ENCODE measurements around the gene DCP1A.
"Not testable (repeated sequence)": the region's sequence is repeated elsewhere in the genome, so short reads cannot be mapped to it uniquely, and the experiment has no call there.

The DCP1A gene

GRCh38 chr3:53255423-53255774 lies 91.9 kb downstream of the DCP1A start:
- no peaks in the 10 kb centered on the region for H3K9me3 ChIP-seq (ENCODE audit: low read length)
- H3K27me3 ChIP-seq (ENCODE audit: insufficient read depth, low read length) = no peaks in the 10 kb centered on the region
- no peaks in the 10 kb centered on the region for H3F3A ChIP-seq (ENCODE audit: insufficient read depth, low read length)
- H3K9me2 ChIP-seq (ENCODE audit: low read depth, low read length) = no peaks in the 10 kb centered on the region
- no peaks in the 10 kb centered on the region for H4K20me1 ChIP-seq (ENCODE audit: insufficient read depth, low read length)
- H3K79me2 ChIP-seq (ENCODE audit: insufficient read depth, low read length) = peaks cover 50% of the 10 kb centered on the region
- H3K4me2 ChIP-seq (ENCODE audit: low read length) = peak overlapping the region; percentile 95
- TF ChIP-seq CTCF (IDR thresholded peaks at IDR 0.05; ENCODE audit: low read length) (no peak), EZH2 (IDR thresholded peaks at IDR 0.05; ENCODE audit: borderline replicate concordance, low read length) (no peak)
- peaks cover 48% of the 10 kb centered on the region for H3K4me1 ChIP-seq (ENCODE audit: insufficient read depth, low read length, severe bottlenecking)
- H3K9ac ChIP-seq (ENCODE audit: low read length) = peak overlapping the region; percentile 95
- H3K27ac ChIP-seq (ENCODE audit: low read depth, low read length, poor library complexity, severe bottlenecking) = peak overlapping the region; percentile 72
- peaks cover 24% of the 10 kb centered on the region; the same call in 1 of the 2 replicates for H3K36me3 ChIP-seq (ENCODE audit: insufficient read depth, low read length)
- peak overlapping the region; percentile 92 for H3K4me3 ChIP-seq (ENCODE audit: low read depth, low read length, poor library complexity, severe bottlenecking)
- H2AFZ ChIP-seq (ENCODE audit: low read length) = no peak overlapping the region

GRCh38 chr3:53254509-53255422 lies 92.6 kb downstream of the DCP1A start:
- Histone ChIP-seq H3K4me2 (ENCODE audit: low read length) (peak overlapping the region; percentile 95), H3K36me3 (ENCODE audit: insufficient read depth, low read length) (peaks cover 24% of the 10 kb centered on the region; the same call in 1 of the 2 replicates), H2AFZ (ENCODE audit: low read length) (no peak overlapping the region), H3K9me2 (ENCODE audit: low read depth, low read length) (no peaks in the 10 kb centered on the region), H3K4me1 (ENCODE audit: insufficient read depth, low read length, severe bottlenecking) (peaks cover 54% of the 10 kb centered on the region), H3F3A (ENCODE audit: insufficient read depth, low read length) (no peaks in the 10 kb centered on the region), H3K9me3 (ENCODE audit: low read length) (no peaks in the 10 kb centered on the region), H3K27me3 (ENCODE audit: insufficient read depth, low read length) (no peaks in the 10 kb centered on the region), H4K20me1 (ENCODE audit: insufficient read depth, low read length) (no peaks in the 10 kb centered on the region), H3K4me3 (ENCODE audit: low read depth, low read length, poor library complexity, severe bottlenecking) (peak overlapping the region; percentile 92), H3K9ac (ENCODE audit: low read length) (peak overlapping the region; percentile 95), H3K79me2 (ENCODE audit: insufficient read depth, low read length) (peaks cover 57% of the 10 kb centered on the region), H3K27ac (ENCODE audit: low read depth, low read length, poor library complexity, severe bottlenecking) (peak overlapping the region; percentile 72)
- TF ChIP-seq EZH2 (IDR thresholded peaks at IDR 0.05; ENCODE audit: borderline replicate concordance, low read length) (no peak), CTCF (IDR thresholded peaks at IDR 0.05; ENCODE audit: low read length) (no peak)

- no peaks in the 10 kb centered on the region for H4K20me1 ChIP-seq (ENCODE audit: insufficient read depth, low read length)
- no peaks in the 10 kb centered on the region for H3K27me3 ChIP-seq (ENCODE audit: insufficient read depth, low read length)
- H3K9ac ChIP-seq (ENCODE audit: low read length) = peak overlapping the region; percentile 95
- H3K36me3 ChIP-seq (ENCODE audit: insufficient read depth, low read length) = peaks cover 24% of the 10 kb centered on the region; the same call in 1 of the 2 replicates
- peak overlapping the region; percentile 92 for H3K4me3 ChIP-seq (ENCODE audit: low read depth, low read length, poor library complexity, severe bottlenecking)
- H2AFZ ChIP-seq (ENCODE audit: low read length) = no peak overlapping the region
- no peak for TF ChIP-seq CTCF (IDR thresholded peaks at IDR 0.05; ENCODE audit: low read length)
- TF ChIP-seq EZH2 (IDR thresholded peaks at IDR 0.05; ENCODE audit: borderline replicate concordance, low read length) = no peak
- no peaks in the 10 kb centered on the region for H3F3A ChIP-seq (ENCODE audit: insufficient read depth, low read length)
- H3K9me2 ChIP-seq (ENCODE audit: low read depth, low read length) = no peaks in the 10 kb centered on the region
- H3K9me3 ChIP-seq (ENCODE audit: low read length) = no peaks in the 10 kb centered on the region
- H3K4me2 ChIP-seq (ENCODE audit: low read length) = peak overlapping the region; percentile 95
- peaks cover 65% of the 10 kb centered on the region for H3K79me2 ChIP-seq (ENCODE audit: insufficient read depth, low read length)
- peak overlapping the region; percentile 72 for H3K27ac ChIP-seq (ENCODE audit: low read depth, low read length, poor library complexity, severe bottlenecking)
- H3K4me1 ChIP-seq (ENCODE audit: insufficient read depth, low read length, severe bottlenecking) = peaks cover 63% of the 10 kb centered on the region
Measured at GRCh38 chr3:53253707-53254508, 93.4 kb downstream of the DCP1A start.

GRCh38 chr3:53252947-53253322 lies 94.4 kb downstream of the DCP1A start:
- peak overlapping the region; percentile 45; the same call in 1 of the 2 replicates for H3K9ac ChIP-seq (ENCODE audit: low read length)
- H3K4me2 ChIP-seq (ENCODE audit: low read length) = peak overlapping the region; percentile 95
- peaks cover 31% of the 10 kb centered on the region; the same call in 1 of the 2 replicates for H3K36me3 ChIP-seq (ENCODE audit: insufficient read depth, low read length)
- H2AFZ ChIP-seq (ENCODE audit: low read length); H3F3A ChIP-seq (ENCODE audit: insufficient read depth, low read length); H3K9me2 ChIP-seq (ENCODE audit: low read depth, low read length); H3K27me3 ChIP-seq (ENCODE audit: insufficient read depth, low read length); H4K20me1 ChIP-seq (ENCODE audit: insufficient read depth, low read length); H3K9me3 ChIP-seq (ENCODE audit: low read length): not testable (repeated sequence)
- H3K4me3 ChIP-seq (ENCODE audit: low read depth, low read length, poor library complexity, severe bottlenecking) = peak overlapping the region; percentile 92
- H3K4me1 ChIP-seq (ENCODE audit: insufficient read depth, low read length, severe bottlenecking) = peaks cover 71% of the 10 kb centered on the region
- H3K79me2 ChIP-seq (ENCODE audit: insufficient read depth, low read length) = peaks cover 75% of the 10 kb centered on the region
- H3K27ac ChIP-seq (ENCODE audit: low read depth, low read length, poor library complexity, severe bottlenecking) = peak overlapping the region; percentile 79

All from OCI-LY1 (cell line).